ENCODE results near the gene PTPRG.

GRCh38 chr3:61935814-61936213 lies 374.4 kb downstream of the PTPRG start:
- TF ChIP-seq CTCF (IDR thresholded peaks at IDR 0.05) (no peak), EP300 (IDR thresholded peaks at IDR 0.05) (no peak), POLR2A (IDR thresholded peaks at IDR 0.05; ENCODE audit: low read depth) (no peak)

Data from esophagus muscularis mucosa (tissue), 4 donors.